Endodermal cell (in vitro differentiated cells): ENCODE measurements around the gene SUFU. TPM values are rescaled to one million over a fixed set of nuclear protein-coding genes. Genes with fewer than 3 reads are reported as not detected.
A peak's percentile ranks its signal among the peaks of the same experiment; 100 is the strongest.

Source experiments
- DNase-seq: peaks from one replicate; pipeline ENCODE4 v3.0.0-alpha.2; 2017
- H3K27ac ChIP-seq: 2 replicates; pipeline ENCODE4 v1.5.1; 2013; ENCODE audit warnings: mild to moderate bottlenecking, low read depth, low read length, moderate library complexity
- H3K27me3 ChIP-seq: 2 replicates; pipeline ENCODE4 v1.6.1; 2013; ENCODE audit warnings: mild to moderate bottlenecking, low read length, moderate library complexity; ENCODE audit not compliant: insufficient read depth, control insufficient read depth, poor library complexity, severe bottlenecking
- H3K36me3 ChIP-seq: 2 replicates; pipeline ENCODE4 v1.7.0; 2013; ENCODE audit warnings: mild to moderate bottlenecking, low read length, moderate library complexity; ENCODE audit not compliant: control insufficient read depth, insufficient read depth
- H3K4me1 ChIP-seq: one replicate; pipeline ENCODE4 v1.7.0; 2013; ENCODE audit warnings: low read length; ENCODE audit not compliant: control insufficient read depth, insufficient read depth
- H3K4me3 ChIP-seq: 2 replicates; pipeline ENCODE4 v1.5.1; 2013; ENCODE audit warnings: mild to moderate bottlenecking, low read length, moderate library complexity
- H3K9ac ChIP-seq: 2 replicates; pipeline ENCODE4 v1.6.1; 2013; ENCODE audit warnings: mild to moderate bottlenecking, low read length, moderate library complexity; ENCODE audit not compliant: poor library complexity, severe bottlenecking; ENCODE audit errors: extremely low read depth
- H3K9me3 ChIP-seq: 2 replicates; pipeline ENCODE4 v1.6.1; 2013; ENCODE audit warnings: mild to moderate bottlenecking, low read length, moderate library complexity; ENCODE audit not compliant: control insufficient read depth
- H3K27ac Mint-ChIP-seq: 2 replicates; pipeline ENCODE4 v1.8.0; 2020; ENCODE audit warnings: mixed read lengths
- H3K27me3 Mint-ChIP-seq: 2 replicates; pipeline ENCODE4 v1.8.0; 2021; ENCODE audit warnings: mild to moderate bottlenecking, mixed read lengths; ENCODE audit not compliant: insufficient read depth
- H3K36me3 Mint-ChIP-seq: 2 replicates; pipeline ENCODE4 v1.8.0; 2020; ENCODE audit warnings: low read depth, mixed read lengths
- H3K4me1 Mint-ChIP-seq: 2 replicates; pipeline ENCODE4 v1.8.0; 2020; ENCODE audit warnings: mixed read lengths
- H3K4me3 Mint-ChIP-seq: 2 replicates; pipeline ENCODE4 v1.8.0; 2020; ENCODE audit warnings: mild to moderate bottlenecking, moderate library complexity, mixed read lengths
- H3K9me3 Mint-ChIP-seq: 2 replicates; pipeline ENCODE4 v1.8.0; 2020; ENCODE audit warnings: mild to moderate bottlenecking, mixed read lengths
- WGBS, 2 experiments: methylation state at CpG; one replicate each; pipeline versions ENCODE4 v1.1.5 to v1.1.7; 2013; ENCODE audit warnings: missing lambda C conversion rate in 2 of 2, mixed read lengths in 1 of 2; ENCODE audit not compliant: insufficient coverage in 1 of 2, insufficient read length in 1 of 2; 5-methylcytosine and 5-hydroxymethylcytosine counted together
- total RNA-seq, 2 donors: library from RNA; stranded (reverse); fragmentation: NEBNext Ultra II Directional in 1 of 2; extraction: Animal tissue kit (Norgen Biotek cat#: 25700) in 1 of 2; gene quantifications; 2 replicates in 1 of 2; 3 replicates in 1 of 2; pipeline ENCODE4 v1.2.1, GENCODE V29; 2021
- TF ChIP-seq, protein P1 (sequence below): fragments of 200-600 bp; sonication (generic); conservative IDR thresholded peaks from 2 replicates; pipeline ENCODE4 v1.5.0; 2021; ENCODE audit warnings: antibody characterized with exemption, mild to moderate bottlenecking

The SUFU gene
- total RNA-seq, 2 donors from 2014 or later = 19.1 to 20.6 TPM

- Mint-ChIP-seq H3K27me3 (no peaks in the 10 kb centered on the region), H3K4me3 (no peak overlapping the region), H3K4me1 (peaks cover 58% of the 10 kb centered on the region), H3K9me3 (no peaks in the 10 kb centered on the region), H3K36me3 (peaks cover 28% of the 10 kb centered on the region), H3K27ac (peak overlapping the region; percentile 35)
- WGBS, 2 experiments = 89 to 92% methylated on average over 7 to 9 of the region's 9 CpGs
- TF ChIP-seq, protein P1, sequence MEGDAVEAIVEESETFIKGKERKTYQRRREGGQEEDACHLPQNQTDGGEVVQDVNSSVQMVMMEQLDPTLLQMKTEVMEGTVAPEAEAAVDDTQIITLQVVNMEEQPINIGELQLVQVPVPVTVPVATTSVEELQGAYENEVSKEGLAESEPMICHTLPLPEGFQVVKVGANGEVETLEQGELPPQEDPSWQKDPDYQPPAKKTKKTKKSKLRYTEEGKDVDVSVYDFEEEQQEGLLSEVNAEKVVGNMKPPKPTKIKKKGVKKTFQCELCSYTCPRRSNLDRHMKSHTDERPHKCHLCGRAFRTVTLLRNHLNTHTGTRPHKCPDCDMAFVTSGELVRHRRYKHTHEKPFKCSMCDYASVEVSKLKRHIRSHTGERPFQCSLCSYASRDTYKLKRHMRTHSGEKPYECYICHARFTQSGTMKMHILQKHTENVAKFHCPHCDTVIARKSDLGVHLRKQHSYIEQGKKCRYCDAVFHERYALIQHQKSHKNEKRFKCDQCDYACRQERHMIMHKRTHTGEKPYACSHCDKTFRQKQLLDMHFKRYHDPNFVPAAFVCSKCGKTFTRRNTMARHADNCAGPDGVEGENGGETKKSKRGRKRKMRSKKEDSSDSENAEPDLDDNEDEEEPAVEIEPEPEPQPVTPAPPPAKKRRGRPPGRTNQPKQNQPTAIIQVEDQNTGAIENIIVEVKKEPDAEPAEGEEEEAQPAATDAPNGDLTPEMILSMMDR = no peak
- Histone ChIP-seq H3K4me1 (peaks cover 19% of the 10 kb centered on the region), H3K36me3 (peaks cover 13% of the 10 kb centered on the region), H3K9ac (no peak overlapping the region), H3K27me3 (no peaks in the 10 kb centered on the region), H3K4me3 (no peak overlapping the region), H3K9me3 (peaks cover 6% of the 10 kb centered on the region), H3K27ac (no peak overlapping the region)
- no peak for DNase-seq
Measured at GRCh38 chr10:102677331-102678067, 173.7 kb downstream of the SUFU start.

DNA sequence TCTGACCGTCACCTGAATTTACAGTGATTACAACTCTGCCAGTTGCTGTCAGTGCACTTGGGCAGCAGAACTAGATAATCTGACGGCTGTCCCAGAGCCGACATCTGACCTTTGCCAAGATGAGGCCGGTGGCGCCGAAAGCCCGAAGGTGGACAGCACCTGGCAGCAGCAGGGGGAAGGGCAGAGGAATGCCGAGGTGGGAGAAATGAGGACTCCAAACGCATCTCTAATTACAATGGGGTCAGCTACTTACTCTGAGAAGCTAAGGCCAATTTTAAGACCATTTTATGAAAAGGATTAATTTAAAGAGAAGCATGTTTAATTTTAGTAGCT is 174.3 kb downstream of the SUFU start:
- H3K27ac Mint-ChIP-seq = no peak overlapping the region
- H3K4me1 ChIP-seq = peaks cover 19% of the 10 kb centered on the region

GRCh38 chr10:102678842-102679289 is 175.1 kb downstream of the SUFU start:
- WGBS, 2 experiments = 0 to 20% methylated on average over 1 to 9 of the region's 9 CpGs
- H3K9me3 Mint-ChIP-seq = no peaks in the 10 kb centered on the region
- Histone ChIP-seq H3K9me3 (peaks cover 6% of the 10 kb centered on the region), H3K4me1 (peaks cover 19% of the 10 kb centered on the region), H3K27me3 (no peaks in the 10 kb centered on the region), H3K36me3 (peaks cover 19% of the 10 kb centered on the region), H3K27ac (peak overlapping the region; percentile 83), H3K9ac (no peak overlapping the region), H3K4me3 (no peak overlapping the region)
- no peaks in the 10 kb centered on the region for H3K27me3 Mint-ChIP-seq
- H3K4me3 Mint-ChIP-seq = peak overlapping the region; percentile 45
- H3K4me1 Mint-ChIP-seq = peaks cover 52% of the 10 kb centered on the region
- H3K36me3 Mint-ChIP-seq = peaks cover 40% of the 10 kb centered on the region
- peak overlapping the region; percentile 91 for H3K27ac Mint-ChIP-seq
- DNase-seq = peak; percentile 97
- TF ChIP-seq, protein P1 = peak; percentile 94

More for the DNA sequence above, 174.3 kb downstream of the SUFU start:
- H3K27me3 ChIP-seq = no peaks in the 10 kb centered on the region
- Mint-ChIP-seq H3K27me3 (no peaks in the 10 kb centered on the region), H3K4me3 (no peak overlapping the region), H3K4me1 (peaks cover 58% of the 10 kb centered on the region), H3K9me3 (no peaks in the 10 kb centered on the region), H3K36me3 (peaks cover 32% of the 10 kb centered on the region)
- H3K27ac ChIP-seq = no peak overlapping the region
- no peak overlapping the region for H3K9ac ChIP-seq
- no peak overlapping the region for H3K4me3 ChIP-seq
- WGBS, 2 experiments = 85 to 87% methylated on average over 4 to 9 of the region's 9 CpGs
- TF ChIP-seq, protein P1 = no peak
- H3K9me3 ChIP-seq = peaks cover 6% of the 10 kb centered on the region
- peak; percentile 44 for DNase-seq
- peaks cover 18% of the 10 kb centered on the region for H3K36me3 ChIP-seq
